Esophagus squamous epithelium (tissue), 5 donors: ENCODE measurements around the gene OR2B3. TPM values are rescaled to one million over a fixed set of nuclear protein-coding genes. Genes with fewer than 3 reads are reported as not detected.
"Not testable (repeated sequence)": the region's sequence is repeated elsewhere in the genome, so short reads cannot be mapped to it uniquely, and the experiment has no call there.

Source experiments
- DNase-seq: peaks from one replicate; lab custom pipeline; 2025; lab: John Stamatoyannopoulos, UW
- H3K27ac ChIP-seq, 4 donors: fragments of 200-600 bp; sonication (generic); one replicate each; pipeline ENCODE4 v1.5.1; 2016 to 2019; ENCODE audit warnings: mild to moderate bottlenecking in 1 of 4
- H3K27me3 ChIP-seq, 4 donors: fragments of 200-600 bp; sonication (generic); 1 replicate in 3 of 4; 2 replicates in 1 of 4; pipeline versions ENCODE4 v1.5.1 to v1.6.0; 2017 to 2021; ENCODE audit warnings: antibody characterized with exemption in 1 of 4
- H3K36me3 ChIP-seq, 3 donors: fragments of 200-600 bp; sonication (generic); one replicate each; pipeline ENCODE4 v1.5.1; 2016 to 2019
- H3K4me1 ChIP-seq, 3 donors: fragments of 200-600 bp; sonication (generic); one replicate each; pipeline ENCODE4 v1.5.1; 2017 to 2019
- H3K4me3 ChIP-seq, 4 donors: fragments of 200-600 bp; sonication (generic); 1 replicate in 3 of 4; 2 replicates in 1 of 4; pipeline ENCODE4 v1.5.1; 2016 to 2019; ENCODE audit warnings: mild to moderate bottlenecking in 2 of 4, moderate library complexity in 1 of 4
- H3K9me3 ChIP-seq, 3 donors: fragments of 200-600 bp; sonication (generic); one replicate each; pipeline ENCODE4 v1.5.1; 2016 to 2019
- POLR2A ChIP-seq, 4 donors: fragments of 450-650 bp; IDR thresholded peaks; one replicate each; pipeline ENCODE4 v1.6.1; 2017; ENCODE audit warnings: antibody characterized with exemption in 4 of 4, mild to moderate bottlenecking in 4 of 4, moderate library complexity in 3 of 4
- WGBS, 2 donors: methylation state at CpG; one replicate each; pipeline ENCODE4 v1.1.5; 2018; 5-methylcytosine and 5-hydroxymethylcytosine counted together
- intact Hi-C: fragments of 100-400 bp; cut with DNase I; formaldehyde crosslinking; loops from one replicate; pipeline ENCODE4 v1.15.0; 2022
- total RNA-seq, 4 donors: library from RNA; depleted of rRNA; stranded (reverse); fragments of >200 nt; gene quantifications; one replicate each; pipeline ENCODE4 v1.1.0, GENCODE V29; 2016
- TF ChIP-seq, protein P1 (sequence below), 6 experiments: fragments of 450-650 bp in 4 of 6; fragments of 200-600 bp in 2 of 6; sonication (generic) in 2 of 6; IDR thresholded peaks; one replicate each; pipeline ENCODE4 v1.5.1; 2016 to 2019; ENCODE audit warnings: antibody characterized with exemption in 6 of 6, mild to moderate bottlenecking in 4 of 6, moderate library complexity in 4 of 6
- donor health status: DM: yes; HTN: yes; CAD: no.

The OR2B3 gene, protein sequence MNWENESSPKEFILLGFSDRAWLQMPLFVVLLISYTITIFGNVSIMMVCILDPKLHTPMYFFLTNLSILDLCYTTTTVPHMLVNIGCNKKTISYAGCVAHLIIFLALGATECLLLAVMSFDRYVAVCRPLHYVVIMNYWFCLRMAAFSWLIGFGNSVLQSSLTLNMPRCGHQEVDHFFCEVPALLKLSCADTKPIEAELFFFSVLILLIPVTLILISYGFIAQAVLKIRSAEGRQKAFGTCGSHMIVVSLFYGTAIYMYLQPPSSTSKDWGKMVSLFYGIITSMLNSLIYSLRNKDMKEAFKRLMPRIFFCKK
- total RNA-seq, result not detected

DNA sequence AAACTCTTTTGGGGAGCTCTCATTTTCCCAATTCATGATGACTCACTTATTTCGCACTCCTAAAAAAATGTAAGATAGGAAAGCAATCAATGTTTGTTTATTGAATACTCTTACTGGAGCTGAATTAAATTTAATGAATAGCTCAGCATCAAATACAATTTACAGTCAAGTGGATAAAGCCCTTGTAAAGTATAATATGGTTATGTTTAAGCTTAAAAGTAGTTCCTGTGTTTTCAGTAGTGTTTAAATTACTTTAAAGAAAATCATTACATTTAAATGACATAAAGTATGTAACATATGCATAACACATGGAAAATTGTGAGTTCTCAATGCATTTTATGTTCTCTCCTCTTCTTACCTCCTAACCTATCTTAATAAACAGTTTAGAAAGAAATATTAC is at the start of gene OR2B3:
OR2B3 (minus strand) TSS at position 101 of the 400 bp plus-strand sequence; CDS start at position 36, 65 bp downstream.
- Histone ChIP-seq H3K27ac (no peak within 1 kb of the TSS), H3K27me3 (no peaks in the 10 kb centered on the region), H3K36me3 (no peaks in the 10 kb centered on the region), H3K9me3 (no peaks in the 10 kb centered on the region), H3K4me3 (no peak within 1 kb of the TSS), H3K4me1 (no peaks in the 10 kb centered on the region)
- intact Hi-C loops, result no loop called here
- TF ChIP-seq, protein P1, sequence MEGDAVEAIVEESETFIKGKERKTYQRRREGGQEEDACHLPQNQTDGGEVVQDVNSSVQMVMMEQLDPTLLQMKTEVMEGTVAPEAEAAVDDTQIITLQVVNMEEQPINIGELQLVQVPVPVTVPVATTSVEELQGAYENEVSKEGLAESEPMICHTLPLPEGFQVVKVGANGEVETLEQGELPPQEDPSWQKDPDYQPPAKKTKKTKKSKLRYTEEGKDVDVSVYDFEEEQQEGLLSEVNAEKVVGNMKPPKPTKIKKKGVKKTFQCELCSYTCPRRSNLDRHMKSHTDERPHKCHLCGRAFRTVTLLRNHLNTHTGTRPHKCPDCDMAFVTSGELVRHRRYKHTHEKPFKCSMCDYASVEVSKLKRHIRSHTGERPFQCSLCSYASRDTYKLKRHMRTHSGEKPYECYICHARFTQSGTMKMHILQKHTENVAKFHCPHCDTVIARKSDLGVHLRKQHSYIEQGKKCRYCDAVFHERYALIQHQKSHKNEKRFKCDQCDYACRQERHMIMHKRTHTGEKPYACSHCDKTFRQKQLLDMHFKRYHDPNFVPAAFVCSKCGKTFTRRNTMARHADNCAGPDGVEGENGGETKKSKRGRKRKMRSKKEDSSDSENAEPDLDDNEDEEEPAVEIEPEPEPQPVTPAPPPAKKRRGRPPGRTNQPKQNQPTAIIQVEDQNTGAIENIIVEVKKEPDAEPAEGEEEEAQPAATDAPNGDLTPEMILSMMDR (IDR thresholded peaks at IDR 0.05), result no peak
- TF ChIP-seq POLR2A (IDR thresholded peaks at IDR 0.05), result no peak
- 61 to 87% methylated on average over 1 of the region's 1 CpG for WGBS, 2 donors
- no peak for DNase-seq

DNA sequence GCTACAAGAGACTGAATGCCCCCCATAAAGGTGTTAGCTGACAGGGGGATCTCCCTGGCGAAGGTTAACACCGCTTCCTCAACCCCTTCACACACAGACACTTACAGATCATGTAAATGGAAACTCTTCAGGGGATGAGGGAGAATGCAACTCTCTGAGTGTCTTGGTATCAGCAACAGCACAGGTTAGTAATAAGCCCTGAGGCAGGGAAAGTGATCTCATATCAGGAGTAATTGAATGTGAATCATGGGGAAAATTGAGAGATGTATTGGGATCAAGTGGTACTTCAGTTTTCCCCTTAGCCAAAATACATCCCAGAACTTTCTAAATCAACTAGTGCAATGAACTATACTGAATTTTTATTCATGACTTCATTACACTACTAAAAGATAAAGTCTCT is 44.6 kb upstream of the OR2B3 start:
- intact Hi-C loops, result no loop called here
- Histone ChIP-seq H3K4me1 (no peaks in the 10 kb centered on the region), H3K27me3 (peaks cover 0 to 3% (median 0%) of the 10 kb centered on the region in 4 donors), H3K27ac (no peak overlapping the region), H3K4me3 (no peak overlapping the region), H3K9me3 (no peaks in the 10 kb centered on the region), H3K36me3 (no peaks in the 10 kb centered on the region)
- DNase-seq, result no peak
- no peak for TF ChIP-seq POLR2A (IDR thresholded peaks at IDR 0.05)
- TF ChIP-seq, protein P1 (IDR thresholded peaks at IDR 0.05), result no peak
- 34 to 78% methylated on average over 2 of the region's 2 CpGs for WGBS, 2 donors

DNA sequence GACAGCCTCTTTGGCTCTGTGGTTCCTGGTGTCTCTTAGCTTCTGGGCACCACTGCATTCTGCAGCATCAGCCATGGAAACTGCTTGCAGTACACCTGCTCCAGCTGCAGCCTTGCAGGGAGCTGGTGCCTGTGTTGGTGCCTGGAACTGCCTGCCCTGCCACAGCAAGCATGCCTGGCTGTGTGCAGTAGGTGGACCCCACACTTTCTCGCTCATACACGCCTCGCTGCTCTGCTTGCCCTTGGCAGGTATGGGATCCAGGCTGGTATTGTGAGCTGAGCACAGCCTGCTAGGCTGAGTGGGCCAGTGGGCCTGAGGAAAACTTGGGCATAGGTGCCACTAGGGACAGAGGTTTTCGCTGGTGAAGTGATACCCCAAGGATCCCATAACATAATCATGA is 43.5 kb upstream of the OR2B3 start:
- Histone ChIP-seq H3K27ac (no peak overlapping the region), H3K4me3 (no peak overlapping the region), H3K4me1 (no peaks in the 10 kb centered on the region), H3K9me3 (no peaks in the 10 kb centered on the region), H3K27me3 (peaks cover 0 to 3% (median 0%) of the 10 kb centered on the region in 4 donors), H3K36me3 (no peaks in the 10 kb centered on the region)
- WGBS, 2 donors, result 50 to 65% methylated on average over 1 to 2 of the region's 4 CpGs
- TF ChIP-seq, protein P1 (IDR thresholded peaks at IDR 0.05), result no peak
- no peak for TF ChIP-seq POLR2A (IDR thresholded peaks at IDR 0.05)
- no peak for DNase-seq
- intact Hi-C loops, result no loop called here

DNA sequence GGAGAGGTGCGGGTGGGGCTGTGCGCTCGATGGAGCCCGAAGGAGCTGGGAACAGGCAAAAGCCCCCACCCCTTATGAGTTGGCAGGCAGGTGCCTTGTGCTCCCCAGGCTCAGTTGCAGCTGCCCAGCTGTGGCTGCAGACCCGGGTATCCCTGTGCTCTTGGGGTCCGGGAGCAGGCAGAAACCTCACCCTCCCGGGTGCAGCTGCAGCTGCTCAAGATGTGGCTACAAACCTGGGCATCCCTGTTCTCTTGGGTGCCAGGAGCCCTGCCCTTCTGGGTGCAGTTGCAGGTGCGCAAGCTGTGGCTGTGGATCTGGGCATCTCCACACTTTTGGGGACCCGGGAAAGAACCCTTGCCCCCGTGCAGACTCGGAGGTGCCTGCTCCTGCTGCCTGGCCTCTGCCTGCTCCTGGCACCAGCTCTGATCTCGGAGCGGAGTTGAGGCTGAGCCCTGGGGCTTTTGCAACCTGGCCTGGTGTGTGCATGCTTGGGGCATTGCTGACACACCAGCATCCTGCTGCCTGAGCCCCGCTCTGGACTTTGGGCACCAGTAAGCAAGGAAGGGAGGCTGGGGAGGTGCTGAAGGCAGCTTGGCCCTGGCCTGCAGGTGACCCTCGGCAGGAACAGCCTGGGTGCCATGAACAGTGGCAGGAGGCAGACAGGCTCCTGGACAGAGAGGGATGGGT is 42.4 kb upstream of the OR2B3 start:
- no peak for DNase-seq

DNA sequence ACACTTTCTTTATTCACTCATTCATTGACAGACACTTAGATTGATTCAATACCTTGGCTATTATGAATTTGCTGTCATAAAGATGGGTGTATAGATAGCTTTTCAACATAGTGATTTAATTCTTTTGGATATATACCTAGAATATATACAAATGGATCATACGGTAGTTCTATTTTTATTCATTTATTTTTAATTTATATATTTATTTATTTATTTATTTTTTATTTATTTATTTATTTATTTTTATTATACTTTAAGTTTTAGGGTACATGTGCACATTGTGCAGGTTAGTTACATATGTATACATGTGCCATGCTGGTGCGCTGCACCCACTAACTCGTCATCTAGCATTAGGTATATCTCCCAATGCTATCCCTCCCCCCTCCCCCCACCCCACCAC is 27.9 kb upstream of the OR2B3 start:
- H3K4me3 ChIP-seq, H3K36me3 ChIP-seq, H3K27me3 ChIP-seq, H3K27ac ChIP-seq, intact Hi-C loops, H3K9me3 ChIP-seq, DNase-seq, H3K4me1 ChIP-seq: not testable (repeated sequence)
- WGBS, 2 donors, result 68 to 81% methylated on average over 3 of the region's 3 CpGs

More for the DNA sequence above, 42.4 kb upstream of the OR2B3 start:
- Histone ChIP-seq H3K27ac (no peak overlapping the region), H3K9me3 (no peaks in the 10 kb centered on the region), H3K27me3 (peaks cover 0 to 3% (median 0%) of the 10 kb centered on the region in 4 donors), H3K4me1 (no peaks in the 10 kb centered on the region), H3K36me3 (no peaks in the 10 kb centered on the region), H3K4me3 (no peak overlapping the region)
- WGBS, 2 donors, result 64 to 79% methylated on average over 4 of the region's 15 CpGs
- intact Hi-C loops, result no loop called here
- TF ChIP-seq, protein P1 (IDR thresholded peaks at IDR 0.05), result no peak
- no peak for TF ChIP-seq POLR2A (IDR thresholded peaks at IDR 0.05)
